Measurements from ENCODE around the gene RIMBP2. TPM values are rescaled to one million over a fixed set of nuclear protein-coding genes. Genes with fewer than 3 reads are reported as not detected.

The RIMBP2 gene
- polyA plus RNA-seq, 1 donor (not counting 4 experiments of a cell fraction or from before 2014, with no cell fraction given), result 0.16 TPM

- Histone ChIP-seq H3K36me3 (ENCODE audit: control insufficient read depth in 2 of 2, extremely low read depth in 1 of 2, insufficient read depth in 2 of 2, low read length in 2 of 2) (no peaks in the 10 kb centered on the region), H3K9me1 (ENCODE audit: control insufficient read depth, extremely low read depth, insufficient read depth, low read length) (no peaks in the 10 kb centered on the region), H4K20me1 (ENCODE audit: control insufficient read depth, extremely low read depth, insufficient read depth, low read length) (no peaks in the 10 kb centered on the region), H3K9me3 (ENCODE audit: control insufficient read depth, low read depth, low read length) (peaks cover 3% of the 10 kb centered on the region), H2AFZ (ENCODE audit: control insufficient read depth, low read length) (no peak overlapping the region), H3K9ac (ENCODE audit: control insufficient read depth, extremely low read depth, insufficient read depth, low read length) (no peak overlapping the region), H3K79me2 (ENCODE audit: control insufficient read depth, insufficient read depth, low read length) (no peaks in the 10 kb centered on the region), H3K27me3 (ENCODE audit: control insufficient read depth, extremely low read depth, insufficient read depth, low read length) (no peaks in the 10 kb centered on the region), H3K4me1 (ENCODE audit: control insufficient read depth, extremely low read depth, insufficient read depth, low read length) (no peaks in the 10 kb centered on the region), H3K27ac (ENCODE audit: control insufficient read depth, insufficient read depth, low read length) (no peak overlapping the region), H3K4me2 (ENCODE audit: control insufficient read depth, extremely low read depth, insufficient read depth, low read depth, low read length) (no peak overlapping the region), H3K4me3 (ENCODE audit: control insufficient read depth in 2 of 3, extremely low read depth in 1 of 3, insufficient read depth in 2 of 3, low read depth in 1 of 3, low read length in 3 of 3) (no peak overlapping the region)
- dilution Hi-C loops (cut with MboI; ENCODE audit: extremely low pct_ligation_motif_present, low sequenced_read_pairs), result no loop called here
- DNase-seq (ENCODE audit: low read depth, low spot score) (no peak), FAIRE-seq (no peak)
- TF ChIP-seq EZH2 (IDR thresholded peaks at IDR 0.05; ENCODE audit: low read length) (no peak), CTCF (optimal IDR thresholded peaks at IDR 0.05 in 1 of 3, IDR thresholded peaks at IDR 0.05 in 1 of 3, conservative IDR thresholded peaks at IDR 0.05 in 1 of 3; ENCODE audit: extremely low read depth in 1 of 3, insufficient read depth in 2 of 3, low read length in 3 of 3) (no peak)
Measured at GRCh38 chr12:130433834-130434233, 282.3 kb downstream of the RIMBP2 start.

- Histone ChIP-seq H2AFZ (ENCODE audit: control insufficient read depth, low read length) (no peak overlapping the region), H3K9me3 (ENCODE audit: control insufficient read depth, low read depth, low read length) (peaks cover 3% of the 10 kb centered on the region), H3K36me3 (ENCODE audit: control insufficient read depth in 2 of 2, extremely low read depth in 1 of 2, insufficient read depth in 2 of 2, low read length in 2 of 2) (no peaks in the 10 kb centered on the region), H3K9ac (ENCODE audit: control insufficient read depth, extremely low read depth, insufficient read depth, low read length) (no peak overlapping the region), H3K4me2 (ENCODE audit: control insufficient read depth, extremely low read depth, insufficient read depth, low read depth, low read length) (no peak overlapping the region), H4K20me1 (ENCODE audit: control insufficient read depth, extremely low read depth, insufficient read depth, low read length) (no peaks in the 10 kb centered on the region), H3K4me3 (ENCODE audit: control insufficient read depth in 2 of 3, extremely low read depth in 1 of 3, insufficient read depth in 2 of 3, low read depth in 1 of 3, low read length in 3 of 3) (no peak overlapping the region), H3K79me2 (ENCODE audit: control insufficient read depth, insufficient read depth, low read length) (no peaks in the 10 kb centered on the region), H3K9me1 (ENCODE audit: control insufficient read depth, extremely low read depth, insufficient read depth, low read length) (no peaks in the 10 kb centered on the region), H3K4me1 (ENCODE audit: control insufficient read depth, extremely low read depth, insufficient read depth, low read length) (no peaks in the 10 kb centered on the region), H3K27me3 (ENCODE audit: control insufficient read depth, extremely low read depth, insufficient read depth, low read length) (no peaks in the 10 kb centered on the region), H3K27ac (ENCODE audit: control insufficient read depth, insufficient read depth, low read length) (no peak overlapping the region)
- dilution Hi-C loops (cut with MboI; ENCODE audit: extremely low pct_ligation_motif_present, low sequenced_read_pairs), result no loop called here
- FAIRE-seq (no peak), DNase-seq (ENCODE audit: low read depth, low spot score) (no peak)
- TF ChIP-seq EZH2 (IDR thresholded peaks at IDR 0.05; ENCODE audit: low read length), result no peak
- no peak for TF ChIP-seq CTCF (optimal IDR thresholded peaks at IDR 0.05 in 1 of 3, IDR thresholded peaks at IDR 0.05 in 1 of 3, conservative IDR thresholded peaks at IDR 0.05 in 1 of 3; ENCODE audit: extremely low read depth in 1 of 3, insufficient read depth in 2 of 3, low read length in 3 of 3)
Measured at GRCh38 chr12:130433411-130433810, 282.7 kb downstream of the RIMBP2 start.
